Measurements from ENCODE around the gene GFPT2. TPM values are rescaled to one million over a fixed set of nuclear protein-coding genes. Genes with fewer than 3 reads are reported as not detected.

Gene GFPT2
- total RNA-seq, 1 donor from 2014 or later = 8.4 TPM

DNA sequence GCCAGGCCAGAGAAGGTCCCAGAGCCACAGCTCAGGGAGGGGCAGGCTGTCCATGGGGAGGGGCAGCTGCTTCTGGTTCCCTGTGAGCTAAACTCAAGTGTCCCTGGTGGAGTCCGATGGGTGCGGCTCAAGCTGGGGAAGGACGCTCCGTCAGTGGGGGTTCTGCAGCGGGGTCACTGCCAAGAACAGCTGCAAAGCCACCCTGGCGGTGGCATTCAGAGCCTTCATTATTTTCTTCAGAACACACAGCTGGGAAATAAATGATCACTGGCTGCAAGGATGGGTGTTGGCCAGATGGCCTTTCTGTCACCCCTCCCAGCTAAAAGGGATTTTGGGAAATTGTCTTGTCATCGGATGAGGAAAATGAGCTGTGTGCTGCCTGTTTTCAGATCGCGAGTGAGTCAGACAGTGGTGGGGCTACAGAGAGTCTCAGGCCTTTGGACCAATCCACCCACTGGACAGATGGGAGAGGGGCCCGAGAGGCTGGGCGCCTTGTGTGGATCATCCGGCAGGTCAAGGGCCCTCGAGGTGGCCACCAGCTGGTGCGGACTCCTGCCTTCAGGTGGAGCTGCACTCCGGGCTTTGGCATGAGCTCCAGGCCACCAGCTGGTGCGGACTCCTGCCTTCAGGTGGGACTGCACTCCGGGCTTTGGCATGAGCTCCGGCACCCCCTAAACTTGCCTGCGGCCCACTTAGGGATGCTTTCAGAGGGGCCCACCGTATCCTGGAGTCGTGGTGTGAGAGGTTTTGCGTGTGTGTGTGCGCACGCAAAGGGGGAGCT, 17.9 kb upstream of the GFPT2 start:
- DNase-seq = peak; percentile 45
- peaks cover 27% of the 10 kb centered on the region for H3K27me3 ChIP-seq (ENCODE audit: low read depth)
- no peak for TF ChIP-seq CTCF (IDR thresholded peaks at IDR 0.05; ENCODE audit: borderline replicate concordance)
- no peak overlapping the region for H3K27ac ChIP-seq (replicated peaks)
- intact Hi-C loops (cut with micrococcal nuclease) = no loop called here
- no peaks in the 10 kb centered on the region for H3K9me3 ChIP-seq (replicated peaks)
- no peaks in the 10 kb centered on the region for H3K36me3 ChIP-seq
- H3K4me3 ChIP-seq = no peak overlapping the region
- no peaks in the 10 kb centered on the region for H3K4me1 ChIP-seq

DNA sequence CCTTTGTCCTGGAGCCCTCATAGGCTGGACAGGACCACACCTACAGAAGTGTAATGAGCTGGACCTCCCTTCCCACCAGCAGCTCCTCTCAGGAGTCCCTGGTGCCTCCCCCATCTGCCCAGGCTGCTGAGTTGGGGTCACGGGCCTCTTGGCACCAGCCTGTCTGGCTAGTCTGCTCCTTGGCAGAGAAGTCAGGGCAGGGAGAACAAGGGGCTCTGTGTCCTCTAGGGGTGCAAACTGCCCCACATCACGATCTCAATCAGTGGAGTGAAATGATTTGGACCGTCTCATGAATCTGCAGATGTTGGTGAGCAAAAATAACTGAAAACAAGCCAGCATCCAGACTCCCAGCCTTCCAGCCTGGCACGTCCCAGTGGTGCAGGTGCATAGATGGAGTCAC, 14.9 kb upstream of the GFPT2 start:
- no peak for DNase-seq
- no peaks in the 10 kb centered on the region for H3K4me1 ChIP-seq
- peaks cover 27% of the 10 kb centered on the region for H3K27me3 ChIP-seq (ENCODE audit: low read depth)
- H3K27ac ChIP-seq (replicated peaks) = no peak overlapping the region
- no peaks in the 10 kb centered on the region for H3K36me3 ChIP-seq
- no peak for TF ChIP-seq CTCF (IDR thresholded peaks at IDR 0.05; ENCODE audit: borderline replicate concordance)
- intact Hi-C loops (cut with micrococcal nuclease) = no loop called here
- H3K9me3 ChIP-seq (replicated peaks) = no peaks in the 10 kb centered on the region
- H3K4me3 ChIP-seq = no peak overlapping the region

GRCh38 chr5:180367300-180367699, 14.2 kb upstream of the GFPT2 start:
- Histone ChIP-seq H3K9me3 (replicated peaks) (no peaks in the 10 kb centered on the region), H3K4me3 (no peak overlapping the region), H3K27ac (replicated peaks) (no peak overlapping the region), H3K36me3 (no peaks in the 10 kb centered on the region), H3K27me3 (ENCODE audit: low read depth) (peaks cover 27% of the 10 kb centered on the region), H3K4me1 (no peaks in the 10 kb centered on the region)
- no peak for TF ChIP-seq CTCF (IDR thresholded peaks at IDR 0.05; ENCODE audit: borderline replicate concordance)
- intact Hi-C loops (cut with micrococcal nuclease) = no loop called here
- DNase-seq = no peak

DNA sequence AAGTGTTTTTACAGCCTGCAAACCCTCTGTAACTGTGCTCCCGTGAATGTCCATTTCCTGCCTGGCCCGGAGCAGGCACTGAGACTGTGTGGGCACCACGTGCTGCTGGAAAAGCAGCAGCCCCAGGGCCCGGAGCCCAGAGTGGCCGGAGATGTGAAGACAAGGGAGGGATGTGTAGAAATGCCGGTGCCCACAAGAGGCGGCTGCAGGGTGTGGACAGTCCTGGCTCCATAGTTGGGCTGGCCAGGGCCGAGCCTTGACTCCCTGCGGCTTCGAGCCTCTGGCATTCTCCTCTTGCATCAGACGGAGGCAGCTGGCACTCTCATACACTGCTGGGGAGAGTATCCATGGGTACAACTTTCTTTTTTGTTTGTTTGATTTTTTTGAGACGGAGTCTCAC, 13.2 kb upstream of the GFPT2 start:
- Histone ChIP-seq H3K4me1 (no peaks in the 10 kb centered on the region), H3K27ac (replicated peaks) (no peak overlapping the region), H3K27me3 (ENCODE audit: low read depth) (peaks cover 18% of the 10 kb centered on the region), H3K36me3 (no peaks in the 10 kb centered on the region), H3K4me3 (no peak overlapping the region), H3K9me3 (replicated peaks) (no peaks in the 10 kb centered on the region)
- intact Hi-C loops (cut with micrococcal nuclease) = no loop called here
- DNase-seq = no peak
- TF ChIP-seq CTCF (IDR thresholded peaks at IDR 0.05; ENCODE audit: borderline replicate concordance) = no peak

DNA sequence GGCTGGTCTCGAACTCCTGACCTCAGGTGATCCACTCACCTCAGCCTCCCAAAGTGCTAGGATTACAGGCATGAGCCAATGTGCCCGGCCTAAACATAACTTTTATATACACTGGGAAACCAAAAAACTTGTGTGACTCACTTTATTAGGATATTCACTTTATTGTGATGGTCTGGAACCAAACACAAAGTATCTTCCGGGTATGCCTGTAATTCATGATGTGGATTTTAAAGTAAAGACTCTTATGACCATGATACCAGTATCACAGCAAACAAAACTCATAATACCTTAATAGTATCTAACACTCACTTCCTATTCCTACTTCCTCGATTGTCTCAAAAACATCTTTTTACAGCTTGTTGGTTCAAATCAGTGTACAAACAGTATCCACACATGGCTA, 12.7 kb upstream of the GFPT2 start:
- no peak for TF ChIP-seq CTCF (IDR thresholded peaks at IDR 0.05; ENCODE audit: borderline replicate concordance)
- no peak overlapping the region for H3K4me3 ChIP-seq
- no peaks in the 10 kb centered on the region for H3K36me3 ChIP-seq
- no peaks in the 10 kb centered on the region for H3K4me1 ChIP-seq
- intact Hi-C loops (cut with micrococcal nuclease) = no loop called here
- no peaks in the 10 kb centered on the region for H3K9me3 ChIP-seq (replicated peaks)
- DNase-seq = no peak
- H3K27me3 ChIP-seq (ENCODE audit: low read depth) = peaks cover 13% of the 10 kb centered on the region
- H3K27ac ChIP-seq (replicated peaks) = no peak overlapping the region
